C4-2B (cell line): Measurements from ENCODE around the gene MEF2D.

ENCODE experiments used
- ZFX ChIP-seq: fragments of 450-650 bp; IDR thresholded peaks from 2 replicates; pipeline ENCODE4 v1.6.1; 2017
- TF ChIP-seq, protein P1 (sequence below): fragments of 450-650 bp; conservative IDR thresholded peaks from 2 replicates; pipeline ENCODE4 v1.5.1; 2017; ENCODE audit warnings: mild to moderate bottlenecking

DNA sequence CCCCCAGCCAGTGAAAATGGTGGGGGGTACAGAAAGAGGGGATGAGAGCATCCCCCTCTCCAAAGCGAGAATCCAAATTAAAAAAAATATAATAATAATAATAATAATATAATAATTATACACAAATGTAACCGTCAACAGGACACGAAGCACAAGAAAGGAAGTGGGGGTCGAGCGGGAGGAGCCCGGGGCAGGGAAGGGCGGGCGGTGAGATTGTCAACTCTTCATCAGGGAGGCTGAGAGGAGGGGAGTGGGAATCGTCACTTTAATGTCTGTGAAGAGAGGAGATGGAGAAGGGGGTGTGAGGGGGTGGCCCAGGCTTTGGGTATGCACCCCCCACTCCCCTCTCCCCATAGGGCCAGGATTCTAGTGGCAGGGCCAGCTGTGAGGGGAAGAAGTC is 33.2 kb downstream of the MEF2D start:
- TF ChIP-seq, protein P1, sequence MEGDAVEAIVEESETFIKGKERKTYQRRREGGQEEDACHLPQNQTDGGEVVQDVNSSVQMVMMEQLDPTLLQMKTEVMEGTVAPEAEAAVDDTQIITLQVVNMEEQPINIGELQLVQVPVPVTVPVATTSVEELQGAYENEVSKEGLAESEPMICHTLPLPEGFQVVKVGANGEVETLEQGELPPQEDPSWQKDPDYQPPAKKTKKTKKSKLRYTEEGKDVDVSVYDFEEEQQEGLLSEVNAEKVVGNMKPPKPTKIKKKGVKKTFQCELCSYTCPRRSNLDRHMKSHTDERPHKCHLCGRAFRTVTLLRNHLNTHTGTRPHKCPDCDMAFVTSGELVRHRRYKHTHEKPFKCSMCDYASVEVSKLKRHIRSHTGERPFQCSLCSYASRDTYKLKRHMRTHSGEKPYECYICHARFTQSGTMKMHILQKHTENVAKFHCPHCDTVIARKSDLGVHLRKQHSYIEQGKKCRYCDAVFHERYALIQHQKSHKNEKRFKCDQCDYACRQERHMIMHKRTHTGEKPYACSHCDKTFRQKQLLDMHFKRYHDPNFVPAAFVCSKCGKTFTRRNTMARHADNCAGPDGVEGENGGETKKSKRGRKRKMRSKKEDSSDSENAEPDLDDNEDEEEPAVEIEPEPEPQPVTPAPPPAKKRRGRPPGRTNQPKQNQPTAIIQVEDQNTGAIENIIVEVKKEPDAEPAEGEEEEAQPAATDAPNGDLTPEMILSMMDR: no peak
- TF ChIP-seq ZFX: no peak
